Fibroblast of skin of right biceps (primary cell): Measurements from ENCODE around the gene TRIM59.
A peak's percentile ranks its signal among the peaks of the same experiment; 100 is the strongest.

Experiments used
- DNase-seq: peaks from one replicate; pipeline ENCODE4 v3.0.0-alpha.2; 2013

Gene TRIM59, protein sequence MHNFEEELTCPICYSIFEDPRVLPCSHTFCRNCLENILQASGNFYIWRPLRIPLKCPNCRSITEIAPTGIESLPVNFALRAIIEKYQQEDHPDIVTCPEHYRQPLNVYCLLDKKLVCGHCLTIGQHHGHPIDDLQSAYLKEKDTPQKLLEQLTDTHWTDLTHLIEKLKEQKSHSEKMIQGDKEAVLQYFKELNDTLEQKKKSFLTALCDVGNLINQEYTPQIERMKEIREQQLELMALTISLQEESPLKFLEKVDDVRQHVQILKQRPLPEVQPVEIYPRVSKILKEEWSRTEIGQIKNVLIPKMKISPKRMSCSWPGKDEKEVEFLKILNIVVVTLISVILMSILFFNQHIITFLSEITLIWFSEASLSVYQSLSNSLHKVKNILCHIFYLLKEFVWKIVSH

DNA sequence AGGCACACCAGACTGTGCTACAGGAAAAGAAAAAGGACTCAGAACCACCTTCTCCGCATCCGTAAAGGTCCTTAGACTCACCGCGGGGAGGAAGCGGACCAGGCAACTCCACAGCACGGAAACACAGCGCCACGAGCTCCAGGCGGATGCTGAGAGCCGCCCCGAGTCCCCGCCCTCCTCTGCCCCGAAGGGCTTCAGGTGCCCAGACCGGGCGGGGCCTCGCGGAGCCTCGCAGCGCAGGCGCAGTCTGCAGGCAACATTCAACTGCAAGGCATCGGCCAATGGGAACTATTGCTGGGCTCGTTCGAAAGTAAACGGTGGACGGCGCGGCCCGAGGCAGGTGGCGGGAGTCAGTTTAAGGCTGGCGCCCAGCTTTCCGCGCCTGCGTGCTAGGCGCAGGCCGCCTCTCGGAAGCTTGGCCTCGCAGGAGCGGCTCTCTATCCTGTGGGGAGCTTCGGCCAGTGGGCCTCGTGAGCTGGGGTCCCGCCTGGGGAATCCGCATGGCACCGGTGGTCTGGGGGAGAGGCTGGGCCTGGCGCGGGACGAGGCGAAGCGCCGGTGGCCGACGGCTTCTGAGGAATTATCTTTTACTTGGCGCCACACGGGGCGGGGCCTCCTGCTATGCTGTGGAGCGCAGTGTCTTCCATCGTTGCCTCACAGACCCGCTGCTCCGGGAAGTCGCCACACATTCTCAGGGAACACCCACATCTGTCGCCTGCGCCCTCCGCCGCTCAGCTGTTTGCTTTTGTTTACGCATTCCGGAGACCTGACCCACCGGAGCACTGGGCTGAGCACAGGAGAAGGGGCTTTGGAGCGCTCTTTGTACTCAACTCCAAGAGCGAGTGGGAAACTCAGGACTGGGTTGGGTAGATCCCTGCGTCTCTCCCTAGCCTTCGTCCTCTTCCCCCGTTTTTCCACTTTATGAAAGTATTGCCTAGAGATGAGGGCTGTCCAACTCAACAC, at the start of gene TRIM59:
Gene TRIM59, minus strand, starts transcription at position 151 of the 963 bp plus-strand sequence. CDS start 10,603 bp downstream, outside the sequence.
- peak; percentile 98 for DNase-seq

DNA sequence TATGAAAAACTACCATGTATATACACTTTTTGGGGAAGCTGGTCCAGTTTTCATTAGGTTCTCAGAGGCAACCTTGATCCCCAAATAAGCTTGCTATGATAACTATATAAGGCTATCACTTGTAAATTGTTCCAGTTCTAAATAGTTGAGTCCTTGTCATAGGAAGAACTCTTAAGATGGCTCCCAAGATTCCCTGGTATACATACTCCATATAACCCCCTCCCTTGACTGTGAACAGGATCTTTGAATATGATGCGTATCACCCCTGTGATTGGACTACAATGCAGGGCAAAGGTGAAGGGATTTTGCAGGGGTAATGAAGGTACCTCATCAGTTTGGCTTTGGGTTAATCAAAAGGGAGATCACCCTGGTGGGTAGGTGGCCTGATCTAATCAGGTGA, 48.6 kb upstream of the TRIM59 start:
- DNase-seq: no peak

DNA sequence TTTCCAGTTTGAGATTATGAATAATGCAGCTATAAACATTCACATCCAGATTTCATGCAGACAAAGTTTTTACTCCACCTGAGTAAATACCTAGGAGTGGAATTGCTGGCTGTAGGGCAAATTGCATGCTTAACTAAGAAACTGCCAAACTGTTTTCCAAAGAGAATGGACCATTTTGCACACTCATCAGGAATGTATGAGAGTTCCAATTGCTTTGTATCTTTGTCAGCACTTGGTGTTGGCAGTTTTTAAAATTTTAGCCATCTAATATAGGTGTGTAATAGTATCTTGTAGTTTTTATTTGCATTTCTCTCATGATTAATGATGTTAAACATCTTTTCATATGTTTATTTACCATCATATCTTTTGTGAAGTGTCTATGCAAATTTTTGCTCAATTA, 40.6 kb upstream of the TRIM59 start:
- no peak for DNase-seq

DNA sequence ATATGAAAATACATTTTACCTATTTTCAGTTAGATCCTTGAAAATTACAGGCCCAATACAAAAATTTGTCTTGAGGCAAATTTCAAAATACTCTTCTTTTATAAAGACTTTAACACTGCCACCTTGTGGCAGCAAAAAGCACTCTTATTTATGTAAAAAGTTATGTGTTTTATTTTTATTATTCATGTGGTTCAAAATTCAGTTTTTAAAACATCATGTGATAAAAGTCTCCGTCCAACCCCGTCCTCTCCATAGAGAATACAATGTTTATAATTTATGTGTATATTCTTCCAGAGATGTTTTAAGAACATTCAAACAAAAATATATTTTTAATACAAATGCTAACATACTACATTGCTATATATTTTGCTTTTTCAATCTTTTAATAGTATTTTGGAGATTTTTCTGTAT, 36.9 kb upstream of the TRIM59 start:
- DNase-seq: peak; percentile 63

DNA sequence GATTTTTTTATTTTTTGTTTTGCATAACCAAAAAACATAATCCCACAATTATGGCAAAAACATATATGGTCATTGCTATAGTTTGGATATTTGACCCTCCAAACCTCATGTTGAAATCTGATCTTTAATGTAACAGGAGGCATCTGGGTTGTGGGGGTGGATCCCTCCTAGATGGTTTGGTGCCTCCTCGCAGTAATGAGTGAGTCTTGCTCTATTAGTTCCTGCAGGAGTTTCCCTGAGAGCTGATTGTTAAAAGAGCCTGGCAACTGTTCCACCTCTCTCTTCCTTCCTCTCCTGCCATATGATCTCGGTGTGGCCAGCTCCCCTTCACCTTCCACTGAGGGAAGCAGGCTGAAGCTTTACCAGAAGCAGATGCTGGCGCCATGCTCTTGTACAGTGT, 33.2 kb upstream of the TRIM59 start:
- no peak for DNase-seq

DNA sequence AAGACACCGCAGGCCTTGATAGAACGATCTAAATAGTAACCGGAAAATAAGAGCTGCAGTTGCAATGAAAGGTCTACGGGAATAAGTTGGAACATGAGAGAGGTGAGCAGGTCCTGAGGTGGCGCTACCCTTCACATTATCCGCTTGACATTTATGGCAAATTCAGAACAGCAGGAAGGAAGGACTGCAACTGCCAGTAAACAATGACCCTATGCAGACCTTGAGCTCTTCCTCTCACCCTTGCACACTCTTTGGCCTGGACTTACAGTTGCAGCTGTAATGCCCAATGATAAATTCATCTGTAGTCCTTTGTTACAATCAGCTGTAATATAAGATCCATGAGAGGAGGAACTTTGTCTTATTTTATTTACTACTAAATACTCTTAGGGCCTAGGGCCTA, 32.3 kb upstream of the TRIM59 start:
- DNase-seq: no peak

DNA sequence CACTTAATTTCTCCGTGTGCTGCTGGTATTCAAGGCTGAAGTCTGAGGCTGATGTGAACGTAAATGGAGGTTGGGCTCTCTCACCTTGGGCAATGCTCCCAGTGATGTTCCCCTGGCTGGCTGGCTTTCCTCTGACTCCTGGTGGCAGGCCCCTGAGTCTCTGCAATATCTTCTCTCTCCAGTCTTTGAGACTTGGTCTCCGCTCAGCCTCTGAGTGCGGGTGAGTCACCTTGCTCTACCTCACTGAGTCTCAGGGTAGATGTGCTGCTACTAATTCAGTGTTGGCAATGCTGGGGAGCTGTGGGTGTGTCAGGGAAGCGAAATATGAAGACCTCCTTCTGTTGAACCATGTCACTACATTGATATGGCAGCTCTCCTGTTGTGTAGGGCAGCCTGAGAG, 31.3 kb upstream of the TRIM59 start:
- peak; percentile 65 for DNase-seq

DNA sequence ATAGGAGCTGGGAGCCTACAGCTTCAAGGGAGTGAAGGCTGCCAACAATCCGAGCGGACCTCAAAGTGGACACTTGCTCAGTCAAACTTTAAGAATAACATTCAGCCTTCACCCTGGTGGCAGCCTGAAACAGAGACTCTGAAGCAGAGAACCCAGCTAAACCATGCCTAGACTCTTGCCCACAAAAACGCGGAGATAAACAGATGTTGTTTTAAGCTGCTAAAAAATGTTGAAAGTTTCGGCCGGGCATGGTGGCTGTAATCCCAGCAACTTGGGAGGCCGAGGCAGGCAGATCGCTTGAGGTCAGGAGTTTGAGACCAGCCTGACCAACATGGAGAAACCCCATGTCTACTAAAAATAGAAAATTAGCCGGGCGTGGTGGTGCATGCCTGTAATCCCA, 29.8 kb upstream of the TRIM59 start:
- DNase-seq: no peak

DNA sequence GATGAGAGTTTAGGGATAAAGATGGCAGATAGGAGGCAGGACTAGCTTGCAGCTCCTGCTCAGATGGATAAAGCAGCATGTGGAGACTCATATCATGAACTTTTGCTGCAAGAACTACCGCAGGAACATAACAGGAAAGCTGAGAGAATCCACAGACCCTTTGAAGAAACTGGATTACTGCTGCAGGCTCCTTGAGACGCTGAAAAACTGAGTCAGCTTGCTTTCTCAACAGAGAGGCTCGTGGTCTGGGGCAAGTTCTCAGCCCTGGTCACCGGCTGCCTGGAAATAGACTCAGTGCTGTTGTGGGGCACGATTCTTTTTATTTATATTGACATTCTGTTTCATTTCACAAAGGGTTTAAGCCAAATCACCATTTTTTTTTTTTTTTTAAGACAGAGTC, 28.8 kb upstream of the TRIM59 start:
- DNase-seq: peak; percentile 69

DNA sequence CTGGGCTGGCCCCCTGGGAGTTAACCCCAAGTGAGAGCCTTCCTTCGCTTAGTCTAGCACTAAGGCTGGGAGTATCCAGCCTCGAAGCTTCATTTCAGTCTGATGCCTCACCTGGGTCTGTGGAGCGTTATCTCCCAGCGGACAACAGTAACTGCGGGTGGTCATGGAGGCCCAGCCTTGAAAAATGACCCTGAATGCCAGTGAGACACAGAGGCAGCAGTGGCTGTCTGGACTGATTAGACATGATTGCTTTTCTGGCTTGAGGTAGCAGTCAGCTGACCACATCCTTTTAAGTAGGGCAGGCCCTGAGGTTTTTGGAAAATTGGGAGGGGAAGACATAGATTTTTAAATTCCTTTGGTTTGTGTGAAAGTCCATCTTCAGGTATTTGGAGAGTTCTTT, 28.2 kb upstream of the TRIM59 start:
- DNase-seq: peak; percentile 61

DNA sequence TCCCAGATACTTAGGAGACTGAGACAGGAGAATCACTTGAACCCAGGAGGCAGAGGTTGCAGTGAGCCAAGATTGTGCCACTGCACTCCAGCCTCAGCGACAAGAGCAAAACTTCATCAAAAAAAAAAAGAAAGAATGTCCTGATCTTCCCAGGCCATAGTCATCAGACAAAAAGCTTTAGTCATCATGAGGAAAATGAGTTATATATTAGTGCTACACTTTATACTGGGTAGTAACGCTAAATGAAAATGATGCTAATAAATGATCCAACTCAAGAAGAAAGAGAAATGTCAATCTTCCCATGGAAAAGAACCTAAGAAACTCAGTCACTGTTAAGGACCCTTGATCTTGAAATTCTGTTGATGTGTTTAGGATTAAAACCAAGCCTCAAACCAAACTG, 26.3 kb upstream of the TRIM59 start:
- DNase-seq: no peak

DNA sequence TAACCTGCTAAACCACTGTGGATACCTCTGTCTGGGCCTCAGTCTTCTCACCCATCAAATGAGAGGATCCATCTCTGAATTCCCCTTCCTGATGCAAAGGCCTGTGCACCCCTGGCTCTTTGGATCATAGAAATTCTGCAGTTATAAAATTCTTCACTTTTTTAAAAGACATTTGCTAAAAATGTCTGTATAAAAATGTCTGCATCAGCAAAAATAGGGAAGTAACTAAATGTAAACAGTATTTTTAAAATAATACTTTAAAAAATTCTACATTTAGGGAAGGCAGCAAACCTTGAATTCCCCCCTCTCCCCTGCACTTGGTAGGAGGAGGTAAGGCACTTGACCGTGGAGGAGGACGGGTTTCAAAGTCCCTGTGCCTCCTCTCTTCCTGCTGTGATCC, 25.6 kb upstream of the TRIM59 start:
- DNase-seq: no peak

DNA sequence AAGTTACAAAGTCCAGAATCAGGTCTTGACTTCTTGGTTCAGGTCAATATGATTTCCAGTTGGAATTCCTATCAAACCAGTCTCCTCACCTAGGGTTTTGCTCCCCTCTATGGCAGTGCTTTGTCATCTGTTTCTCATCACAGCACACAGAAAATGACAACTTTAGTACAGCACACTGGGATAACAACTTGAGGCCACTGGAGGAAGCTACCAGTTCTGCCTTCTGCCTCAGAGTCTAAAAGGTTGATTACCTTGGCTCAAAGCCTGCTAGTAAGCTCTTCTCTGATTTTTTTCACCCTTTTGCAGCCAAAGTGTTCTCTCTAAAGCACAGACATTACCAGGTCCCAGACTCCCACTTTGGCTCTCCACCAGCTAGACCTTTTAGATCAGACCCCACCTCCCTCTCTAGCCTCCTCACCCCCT, 24.8 kb upstream of the TRIM59 start:
- peak; percentile 89 for DNase-seq

DNA sequence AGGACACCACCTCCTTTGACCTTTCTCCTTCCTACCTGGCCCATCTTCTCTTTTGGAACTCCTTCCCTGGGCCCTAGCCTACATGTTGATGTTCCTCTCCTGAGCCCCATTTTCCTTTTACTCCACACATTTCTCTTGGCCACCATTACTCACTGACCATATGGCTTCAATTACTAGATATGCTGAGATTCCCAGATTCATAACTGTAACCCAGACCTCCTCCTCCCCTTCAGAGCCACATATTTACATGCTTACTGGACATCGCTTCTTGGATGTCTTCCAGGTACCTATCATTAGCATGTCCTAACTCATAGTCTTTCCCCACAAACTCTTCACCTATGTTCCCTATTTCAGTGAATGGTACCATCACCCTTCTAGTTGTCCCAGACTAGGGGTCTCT, 24.4 kb upstream of the TRIM59 start:
- peak; percentile 99 for DNase-seq

DNA sequence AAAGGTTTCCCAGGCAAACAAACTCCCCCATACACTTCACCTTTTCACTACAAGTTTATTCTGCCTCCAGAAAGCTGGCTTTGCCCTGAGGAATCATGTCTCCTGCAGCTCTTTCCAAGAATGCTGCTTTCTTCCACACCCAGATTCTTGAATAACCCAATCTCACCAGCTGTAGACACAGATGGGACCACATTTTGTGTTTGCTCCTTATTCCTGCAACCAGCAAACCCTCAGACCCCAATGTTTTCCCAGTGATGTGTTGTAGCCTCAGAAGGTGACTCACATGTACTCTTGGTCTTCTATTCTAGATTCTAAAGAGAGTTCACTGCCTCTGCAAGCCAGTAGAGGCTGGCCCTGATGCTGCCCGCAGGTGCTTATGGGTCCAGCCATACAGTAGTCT, 23.6 kb upstream of the TRIM59 start:
- peak; percentile 95 for DNase-seq

DNA sequence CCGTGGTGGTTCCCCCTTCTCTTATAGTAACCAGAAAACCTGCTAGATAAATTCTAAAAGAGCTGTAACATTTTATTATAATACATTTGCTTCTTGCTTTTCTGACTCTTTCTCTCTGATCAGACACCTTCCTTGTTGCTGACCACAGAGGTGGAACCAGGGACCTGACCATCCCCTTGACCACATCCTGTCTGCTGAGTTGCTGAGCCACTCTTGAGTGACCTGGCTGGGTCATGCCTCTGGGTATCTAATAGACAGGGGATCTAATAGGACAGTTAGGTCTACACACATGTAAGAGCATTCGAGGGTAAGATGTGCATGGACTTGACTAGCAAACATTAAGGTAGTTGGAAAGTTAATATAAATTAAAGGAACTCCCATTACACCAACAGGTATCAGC, 22.8 kb upstream of the TRIM59 start:
- no peak for DNase-seq

DNA sequence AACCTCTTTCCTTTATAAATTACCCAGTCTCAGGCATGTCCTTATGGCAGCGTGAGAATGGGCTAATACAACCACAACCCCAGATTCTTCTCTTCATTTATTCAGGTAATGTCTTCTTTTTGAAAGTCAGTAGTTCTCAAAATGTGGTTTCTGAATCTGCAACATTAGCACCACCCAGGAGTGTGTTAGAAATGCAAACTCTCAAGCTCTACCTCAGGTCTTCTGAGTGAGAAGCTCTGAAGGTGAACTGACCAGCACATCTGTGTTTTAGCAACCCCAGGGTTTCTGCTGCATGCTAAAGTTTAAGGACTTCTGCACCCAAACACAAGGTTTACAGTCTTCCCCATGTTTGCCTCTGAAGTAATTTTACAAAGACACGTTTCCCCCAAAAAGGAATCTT, 22.3 kb upstream of the TRIM59 start:
- DNase-seq: no peak

DNA sequence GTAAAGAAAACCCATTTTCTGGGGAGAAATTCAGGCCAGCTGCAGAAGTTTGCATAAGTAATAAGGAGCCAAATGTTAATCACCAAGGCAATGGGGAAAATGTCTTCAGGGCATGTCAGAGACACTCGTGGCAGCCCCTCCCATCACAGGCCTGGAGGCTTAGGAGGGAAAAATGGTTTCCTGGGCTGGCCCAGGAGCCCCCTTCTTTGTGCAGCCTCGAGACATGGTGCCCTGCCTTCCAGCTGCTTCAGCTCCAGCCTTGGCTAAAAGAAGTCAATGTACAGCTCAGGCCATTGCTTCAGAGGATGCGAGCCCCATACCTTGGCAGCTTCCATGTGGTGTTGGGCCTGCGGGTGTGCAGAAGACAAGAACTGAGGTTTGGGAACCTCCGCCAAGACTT, 20.6 kb upstream of the TRIM59 start:
- DNase-seq: no peak

DNA sequence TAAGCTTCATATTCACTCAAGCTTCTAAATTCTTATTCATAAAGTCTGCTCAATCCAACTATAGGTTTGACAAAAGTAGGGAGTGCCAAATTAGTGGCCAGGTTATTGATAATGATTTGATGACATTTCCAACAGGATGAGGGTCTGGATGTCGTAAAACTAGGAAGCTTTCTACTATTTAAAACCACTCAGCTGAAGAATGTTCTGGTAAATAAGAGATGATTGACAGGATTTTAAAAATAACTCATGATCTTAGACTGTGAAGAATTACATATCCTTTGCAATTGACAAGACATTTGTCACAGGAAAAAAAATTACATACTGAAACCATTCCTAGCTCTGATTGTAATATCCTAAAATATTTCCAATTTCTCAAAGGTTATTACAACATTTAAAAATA, 15.4 kb upstream of the TRIM59 start:
- DNase-seq: no peak

DNA sequence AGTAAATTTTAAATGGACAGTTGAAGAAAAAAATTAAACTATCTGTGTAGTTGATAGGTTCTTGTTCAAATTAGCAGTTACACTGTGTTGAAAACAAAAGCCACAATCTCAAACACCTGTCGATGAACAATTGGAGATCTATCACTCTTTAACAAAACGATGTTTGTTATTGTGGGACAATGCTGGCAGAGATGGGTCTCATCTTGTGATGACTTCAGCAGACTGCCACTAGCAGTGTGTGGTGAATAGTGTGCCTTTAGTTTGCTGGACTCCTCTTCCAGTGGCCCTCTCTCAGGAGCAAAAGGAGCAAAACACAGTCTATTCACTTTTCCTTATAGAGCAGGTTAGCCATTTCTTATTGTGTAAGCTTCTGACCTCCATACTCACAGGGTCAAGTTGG, 14.7 kb upstream of the TRIM59 start:
- DNase-seq: no peak

DNA sequence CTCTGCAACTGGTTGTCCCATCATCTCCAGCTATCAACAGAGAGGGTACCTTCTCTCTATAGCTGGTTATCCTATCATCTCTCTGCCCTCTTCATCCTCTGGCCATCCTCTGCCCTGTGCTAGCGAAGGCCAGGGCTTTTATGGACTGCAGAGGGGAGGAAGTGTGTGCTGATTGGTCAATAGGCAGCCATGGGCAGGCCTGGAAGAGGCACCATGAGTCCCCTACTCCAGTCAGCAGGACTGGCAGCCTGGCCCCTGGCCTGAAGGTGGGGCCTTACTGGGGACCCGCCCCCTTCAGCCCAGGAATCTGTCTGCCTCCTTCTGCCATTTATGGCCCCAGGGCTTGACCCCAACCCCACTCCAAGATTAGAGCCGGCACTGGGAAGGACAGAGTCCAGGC, 10.4 kb upstream of the TRIM59 start:
- no peak for DNase-seq

DNA sequence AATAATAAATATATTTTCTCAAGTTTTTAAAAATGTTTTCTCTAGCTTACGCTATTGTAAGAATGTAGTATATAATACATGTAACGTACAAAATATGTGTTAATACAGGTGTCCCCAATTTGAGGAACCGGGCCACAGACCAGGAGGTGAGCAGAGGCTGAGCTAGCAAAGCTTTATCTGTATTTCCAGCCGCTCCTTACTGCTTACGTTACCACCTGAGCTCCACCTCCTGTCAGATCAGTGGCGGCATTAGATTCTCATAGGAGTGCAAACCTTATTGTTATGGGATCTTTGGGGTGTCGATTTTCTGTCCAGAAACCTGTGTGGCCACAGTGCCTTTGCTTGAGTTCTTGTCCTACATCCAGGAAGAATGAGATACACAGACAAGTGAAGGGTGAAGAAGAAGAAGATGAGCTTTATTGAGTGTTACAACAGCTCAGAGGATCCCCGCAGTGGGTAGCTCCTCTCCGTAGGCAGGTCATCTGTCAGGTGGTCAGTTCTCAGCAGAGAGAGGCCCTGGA, 9.9 kb upstream of the TRIM59 start:
- DNase-seq: no peak

DNA sequence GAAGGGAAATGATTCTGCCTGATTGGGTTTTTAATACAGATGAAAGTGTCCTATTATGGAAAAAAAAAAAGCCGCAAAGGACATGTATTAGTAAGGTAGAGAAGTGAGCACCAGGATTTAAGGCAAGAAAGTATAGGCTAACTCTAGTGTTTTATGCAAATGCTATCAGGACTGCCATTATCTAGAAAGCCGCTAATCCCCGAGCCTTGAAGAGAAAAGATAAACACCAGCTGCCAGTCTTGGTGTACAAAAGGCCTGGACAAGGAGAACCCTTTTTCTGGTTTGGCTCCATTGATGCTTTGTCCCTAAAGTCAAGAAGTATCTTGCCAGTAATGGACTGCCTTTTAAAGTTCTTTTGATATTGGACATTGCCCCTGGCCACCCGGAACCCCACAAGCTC, 8.6 kb upstream of the TRIM59 start:
- DNase-seq: no peak

DNA sequence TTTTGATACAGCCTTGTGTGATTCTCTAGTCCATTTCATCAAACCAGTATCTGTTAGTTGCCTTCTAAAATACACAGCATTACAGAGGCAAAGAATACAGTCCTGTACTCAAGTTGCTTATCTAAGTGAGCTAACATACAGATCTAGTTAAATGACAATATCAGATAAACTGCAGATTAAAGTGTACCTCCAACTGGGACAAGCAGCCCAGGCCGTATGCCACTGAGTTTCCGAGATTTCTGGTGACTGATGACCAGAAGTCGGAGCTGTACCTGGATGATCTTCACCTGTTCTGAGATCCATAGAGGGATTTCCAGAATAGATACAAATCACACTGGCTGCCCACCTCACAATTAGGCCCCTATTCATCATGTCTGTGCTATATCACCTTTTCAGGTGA, 6.3 kb upstream of the TRIM59 start:
- DNase-seq: no peak
